Esophagus squamous epithelium (tissue), 4 donors: ENCODE data around the gene TMEM255B.

Source experiments
- CTCF ChIP-seq, 6 experiments: fragments of 450-650 bp in 4 of 6; fragments of 200-600 bp in 2 of 6; sonication (generic) in 2 of 6; IDR thresholded peaks; one replicate each; pipeline ENCODE4 v1.5.1; 2016 to 2019; ENCODE audit warnings: antibody characterized with exemption in 6 of 6, mild to moderate bottlenecking in 4 of 6, moderate library complexity in 4 of 6
- POLR2A ChIP-seq, 4 donors: fragments of 450-650 bp; IDR thresholded peaks; one replicate each; pipeline ENCODE4 v1.6.1; 2017; ENCODE audit warnings: antibody characterized with exemption in 4 of 4, mild to moderate bottlenecking in 4 of 4, moderate library complexity in 3 of 4

- no peak for TF ChIP-seq CTCF (IDR thresholded peaks at IDR 0.05)
- TF ChIP-seq POLR2A (IDR thresholded peaks at IDR 0.05): no peak
Observed at GRCh38 chr13:113723410-113724015, 35.5 kb upstream of the TMEM255B start.
